Measurements from ENCODE around the gene ROCK2. TPM values are rescaled to one million over a fixed set of nuclear protein-coding genes. Genes with fewer than 3 reads are reported as not detected.

The ROCK2 gene
- total RNA-seq, 4 donors from 2014 or later = 51.0 to 75.9 (median 67.6) TPM

DNA sequence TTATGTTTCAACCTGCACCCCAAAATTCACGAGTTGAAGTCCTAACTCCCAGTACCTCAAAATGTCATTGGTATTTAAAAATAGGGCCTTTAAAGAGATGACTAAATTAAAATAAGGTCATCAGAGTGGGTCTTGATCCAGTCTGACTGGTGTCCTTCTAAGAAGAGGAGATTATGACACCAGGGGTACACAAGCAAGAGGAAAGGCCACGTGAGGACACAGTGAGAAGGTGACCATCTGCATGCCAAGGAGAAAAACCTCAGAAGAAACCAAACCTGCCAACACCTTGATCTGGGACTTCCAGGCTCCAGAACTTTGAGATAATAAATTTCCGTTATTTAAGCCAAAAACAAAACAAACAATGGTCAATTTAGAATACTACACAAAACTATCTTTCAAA lies 22.6 kb downstream of the ROCK2 start:
- TF ChIP-seq, protein P1, sequence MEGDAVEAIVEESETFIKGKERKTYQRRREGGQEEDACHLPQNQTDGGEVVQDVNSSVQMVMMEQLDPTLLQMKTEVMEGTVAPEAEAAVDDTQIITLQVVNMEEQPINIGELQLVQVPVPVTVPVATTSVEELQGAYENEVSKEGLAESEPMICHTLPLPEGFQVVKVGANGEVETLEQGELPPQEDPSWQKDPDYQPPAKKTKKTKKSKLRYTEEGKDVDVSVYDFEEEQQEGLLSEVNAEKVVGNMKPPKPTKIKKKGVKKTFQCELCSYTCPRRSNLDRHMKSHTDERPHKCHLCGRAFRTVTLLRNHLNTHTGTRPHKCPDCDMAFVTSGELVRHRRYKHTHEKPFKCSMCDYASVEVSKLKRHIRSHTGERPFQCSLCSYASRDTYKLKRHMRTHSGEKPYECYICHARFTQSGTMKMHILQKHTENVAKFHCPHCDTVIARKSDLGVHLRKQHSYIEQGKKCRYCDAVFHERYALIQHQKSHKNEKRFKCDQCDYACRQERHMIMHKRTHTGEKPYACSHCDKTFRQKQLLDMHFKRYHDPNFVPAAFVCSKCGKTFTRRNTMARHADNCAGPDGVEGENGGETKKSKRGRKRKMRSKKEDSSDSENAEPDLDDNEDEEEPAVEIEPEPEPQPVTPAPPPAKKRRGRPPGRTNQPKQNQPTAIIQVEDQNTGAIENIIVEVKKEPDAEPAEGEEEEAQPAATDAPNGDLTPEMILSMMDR (IDR thresholded peaks at IDR 0.05) = no peak
- TF ChIP-seq POLR2A (IDR thresholded peaks at IDR 0.05) = no peak
- DNase-seq = no peak
- Histone ChIP-seq H3K4me3 (no peak overlapping the region), H3K36me3 (no peaks in the 10 kb centered on the region), H3K27me3 (no peaks in the 10 kb centered on the region), H3K4me1 (peaks cover 0 to under 1% (median 0%) of the 10 kb centered on the region in 4 donors), H3K27ac (no peak overlapping the region), H3K9me3 (no peaks in the 10 kb centered on the region)

DNA sequence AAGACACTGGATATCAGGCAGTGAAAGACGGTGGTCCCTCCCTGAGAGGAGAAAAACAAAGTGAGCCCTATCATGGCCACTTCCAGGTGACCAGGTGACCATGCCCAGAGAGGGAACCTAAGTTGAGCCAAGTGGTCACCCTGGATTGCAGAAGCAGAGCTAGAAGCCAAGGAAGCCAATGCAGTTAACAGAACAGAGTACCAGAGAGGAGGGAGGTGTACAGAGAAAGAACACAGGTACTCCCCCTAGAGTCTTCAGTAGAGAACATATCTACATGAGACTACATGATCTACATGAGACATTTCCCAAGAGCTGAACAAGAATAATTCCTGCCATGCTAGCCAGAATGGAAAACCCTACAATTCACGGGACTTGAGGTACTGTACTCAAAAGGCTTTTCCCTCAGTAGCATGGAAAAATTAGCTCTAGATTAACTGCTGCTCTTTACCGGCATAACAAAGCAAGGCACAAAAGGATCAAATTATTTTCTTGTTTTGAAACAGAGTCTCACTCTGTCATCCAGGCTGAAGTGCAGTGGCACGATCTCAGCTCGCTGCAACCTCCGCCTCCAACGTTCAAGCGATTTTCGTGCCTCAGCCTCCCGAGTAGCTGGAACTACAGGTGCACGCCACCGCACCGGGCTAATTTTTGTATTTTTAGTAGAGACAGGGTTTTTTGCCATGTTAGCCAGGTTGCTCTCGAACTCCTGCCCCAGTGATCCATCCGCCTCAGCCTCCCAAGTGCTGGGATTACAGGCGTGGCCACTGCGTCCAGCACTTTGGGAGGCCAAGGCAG lies 23.5 kb downstream of the ROCK2 start:
- no peak for DNase-seq
- no peak for TF ChIP-seq POLR2A (IDR thresholded peaks at IDR 0.05)
- TF ChIP-seq, protein P1 (IDR thresholded peaks at IDR 0.05) = no peak

DNA sequence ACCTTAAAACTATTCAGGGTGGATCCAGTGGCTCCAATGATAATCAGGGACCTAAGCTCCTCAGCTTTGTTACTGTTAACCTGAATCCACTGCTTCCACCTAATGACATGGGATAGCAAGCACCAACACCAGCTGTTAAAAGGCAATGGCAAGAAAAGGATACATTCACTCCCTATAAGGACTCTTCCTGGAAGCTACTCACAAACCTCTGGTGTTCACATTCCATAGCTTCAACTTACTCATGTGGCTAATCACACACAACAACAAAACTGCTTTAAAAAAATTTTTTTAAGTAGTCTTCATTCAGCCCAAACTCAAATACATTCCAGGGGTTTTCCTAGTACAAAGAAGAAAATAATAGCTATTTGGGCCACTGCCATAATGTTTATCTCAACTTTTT lies 24.5 kb downstream of the ROCK2 start:
- TF ChIP-seq, protein P1 (IDR thresholded peaks at IDR 0.05) = no peak
- no peak for TF ChIP-seq POLR2A (IDR thresholded peaks at IDR 0.05)
- no peak for DNase-seq
- Histone ChIP-seq H3K4me1 (no peaks in the 10 kb centered on the region), H3K27ac (no peak overlapping the region), H3K36me3 (no peaks in the 10 kb centered on the region), H3K4me3 (no peak overlapping the region), H3K27me3 (no peaks in the 10 kb centered on the region), H3K9me3 (no peaks in the 10 kb centered on the region)

More for the DNA sequence above, 23.5 kb downstream of the ROCK2 start:
- no peaks in the 10 kb centered on the region for H3K27me3 ChIP-seq
- no peak overlapping the region for H3K4me3 ChIP-seq
- no peak overlapping the region for H3K27ac ChIP-seq
- H3K9me3 ChIP-seq = no peaks in the 10 kb centered on the region
- H3K4me1 ChIP-seq = no peaks in the 10 kb centered on the region
- H3K36me3 ChIP-seq = no peaks in the 10 kb centered on the region

DNA sequence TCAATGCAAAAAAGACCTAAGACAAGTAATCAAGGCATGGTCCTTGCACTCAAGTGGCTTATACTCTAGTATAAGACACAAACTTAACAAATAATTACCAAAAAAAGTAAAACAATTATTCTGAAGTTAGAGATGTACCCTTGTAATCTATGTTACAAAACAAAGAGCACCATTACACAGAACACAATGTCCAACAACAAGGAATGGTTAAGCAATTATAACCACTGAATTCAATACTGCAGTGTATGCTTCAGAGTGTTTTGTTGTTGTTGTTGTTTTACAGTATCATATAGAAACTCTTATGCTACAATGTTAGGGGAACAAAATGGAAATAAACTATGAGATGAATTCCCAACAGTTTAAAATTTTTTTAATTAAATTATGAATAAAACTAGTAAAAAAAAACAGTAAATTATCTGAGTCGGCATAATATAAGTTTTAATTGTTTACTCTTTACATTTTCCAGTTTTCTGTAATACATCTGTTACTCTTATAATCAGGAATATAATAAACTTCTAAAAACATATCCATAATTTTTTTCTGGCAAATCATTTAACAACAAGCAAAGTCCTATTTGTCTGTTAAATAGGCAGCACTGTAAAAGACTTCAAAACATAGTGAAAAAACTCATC lies 29.2 kb downstream of the ROCK2 start:
- no peak overlapping the region for H3K4me3 ChIP-seq
- DNase-seq = no peak
- no peaks in the 10 kb centered on the region for H3K27me3 ChIP-seq
- no peak for TF ChIP-seq POLR2A (IDR thresholded peaks at IDR 0.05)
- TF ChIP-seq, protein P1 (IDR thresholded peaks at IDR 0.05) = no peak
- H3K4me1 ChIP-seq = peaks cover 0 to 7% (median 0%) of the 10 kb centered on the region in 4 donors
- H3K36me3 ChIP-seq = no peaks in the 10 kb centered on the region
- H3K27ac ChIP-seq = no peak overlapping the region
- H3K9me3 ChIP-seq = no peaks in the 10 kb centered on the region

DNA sequence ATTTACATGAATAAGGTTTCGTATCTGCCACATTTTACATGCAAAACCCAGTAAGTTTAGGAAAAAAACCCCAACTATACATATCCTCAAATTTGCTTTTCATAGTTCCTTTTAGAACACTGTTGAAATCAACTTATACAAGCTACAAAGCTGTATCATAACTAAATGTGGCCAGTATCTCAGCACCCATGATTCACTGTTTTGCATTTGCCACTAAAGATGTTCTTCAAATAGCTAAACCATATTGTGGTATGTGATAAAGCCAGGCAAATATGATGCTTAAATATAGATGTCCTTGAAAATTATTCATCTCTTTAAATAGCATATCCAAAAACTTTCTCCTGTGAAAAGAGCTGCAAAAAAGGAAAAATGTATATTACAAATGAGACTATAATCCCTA lies 29.9 kb downstream of the ROCK2 start:
- H3K4me1 ChIP-seq = peaks cover 0 to 7% (median 0%) of the 10 kb centered on the region in 4 donors
- H3K27me3 ChIP-seq = no peaks in the 10 kb centered on the region
- no peak overlapping the region for H3K27ac ChIP-seq
- H3K9me3 ChIP-seq = no peaks in the 10 kb centered on the region
- no peak for TF ChIP-seq POLR2A (IDR thresholded peaks at IDR 0.05)
- TF ChIP-seq, protein P1 (IDR thresholded peaks at IDR 0.05) = no peak
- no peaks in the 10 kb centered on the region for H3K36me3 ChIP-seq
- H3K4me3 ChIP-seq = no peak overlapping the region
- no peak for DNase-seq

Measured in Peyer's patch (tissue), 4 donors.